ENCODE measurements around the gene TIGD3.

DNA sequence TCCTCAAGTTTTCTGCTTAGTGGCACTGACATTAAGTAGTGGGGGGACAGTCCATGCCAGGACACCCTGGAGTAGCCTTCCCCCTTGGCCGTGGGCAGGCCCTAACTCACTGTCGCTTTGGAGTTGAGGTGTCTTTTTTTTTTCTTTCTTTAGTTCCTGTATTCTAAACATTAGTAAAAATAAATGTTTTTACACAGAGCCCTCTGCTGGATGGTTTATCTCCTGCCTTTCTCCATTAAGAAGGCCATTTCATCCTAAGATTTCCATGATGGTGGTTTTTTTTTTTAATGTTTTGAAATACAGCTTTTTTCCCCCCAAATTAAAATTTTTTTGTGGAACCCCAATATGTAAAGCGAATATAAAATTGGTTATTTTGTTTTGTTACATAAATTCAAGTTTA lies 1.8 kb upstream of the TIGD3 start:
- TF ChIP-seq, protein P1, sequence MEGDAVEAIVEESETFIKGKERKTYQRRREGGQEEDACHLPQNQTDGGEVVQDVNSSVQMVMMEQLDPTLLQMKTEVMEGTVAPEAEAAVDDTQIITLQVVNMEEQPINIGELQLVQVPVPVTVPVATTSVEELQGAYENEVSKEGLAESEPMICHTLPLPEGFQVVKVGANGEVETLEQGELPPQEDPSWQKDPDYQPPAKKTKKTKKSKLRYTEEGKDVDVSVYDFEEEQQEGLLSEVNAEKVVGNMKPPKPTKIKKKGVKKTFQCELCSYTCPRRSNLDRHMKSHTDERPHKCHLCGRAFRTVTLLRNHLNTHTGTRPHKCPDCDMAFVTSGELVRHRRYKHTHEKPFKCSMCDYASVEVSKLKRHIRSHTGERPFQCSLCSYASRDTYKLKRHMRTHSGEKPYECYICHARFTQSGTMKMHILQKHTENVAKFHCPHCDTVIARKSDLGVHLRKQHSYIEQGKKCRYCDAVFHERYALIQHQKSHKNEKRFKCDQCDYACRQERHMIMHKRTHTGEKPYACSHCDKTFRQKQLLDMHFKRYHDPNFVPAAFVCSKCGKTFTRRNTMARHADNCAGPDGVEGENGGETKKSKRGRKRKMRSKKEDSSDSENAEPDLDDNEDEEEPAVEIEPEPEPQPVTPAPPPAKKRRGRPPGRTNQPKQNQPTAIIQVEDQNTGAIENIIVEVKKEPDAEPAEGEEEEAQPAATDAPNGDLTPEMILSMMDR (IDR thresholded peaks at IDR 0.05): peak in 1 of 4 experiments; percentile 7
- TF ChIP-seq POLR2AphosphoS5 (IDR thresholded peaks at IDR 0.05) (no peak), EP300 (IDR thresholded peaks at IDR 0.05) (no peak)

All from gastroesophageal sphincter (tissue), 3 donors.